Measurements from ENCODE around the gene TBXA2R. TPM values are rescaled to one million over a fixed set of nuclear protein-coding genes. Genes with fewer than 3 reads are reported as not detected.

TBXA2R gene
- total RNA-seq, 4 donors from 2014 or later = 0.32 to 0.85 (median 0.41) TPM

DNA sequence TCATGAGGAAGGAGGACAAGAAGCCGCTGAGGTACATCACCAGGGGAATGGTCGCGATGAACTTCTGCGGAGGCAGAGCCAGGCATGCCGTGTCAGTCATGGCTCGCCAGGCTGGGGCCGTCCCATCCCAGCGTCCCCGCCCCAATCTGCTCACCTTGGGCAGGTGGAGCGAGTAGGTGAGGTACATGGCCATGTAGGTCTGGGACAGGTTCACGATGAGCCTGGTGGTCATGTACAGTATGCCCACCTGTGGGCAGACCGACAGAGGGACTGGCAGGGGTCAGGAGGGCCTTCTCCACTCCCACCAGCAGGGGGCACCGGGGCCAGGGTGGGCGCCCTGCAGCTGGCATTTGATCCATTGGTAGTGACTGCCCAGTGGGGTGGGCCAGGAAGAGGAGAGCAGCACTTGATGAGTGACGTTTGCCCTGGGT is 59.4 kb downstream of the TBXA2R start:
- no peaks in the 10 kb centered on the region for H3K27me3 ChIP-seq
- WGBS = 74% methylated on average over 12 of the region's 15 CpGs
- TF ChIP-seq, protein P1, sequence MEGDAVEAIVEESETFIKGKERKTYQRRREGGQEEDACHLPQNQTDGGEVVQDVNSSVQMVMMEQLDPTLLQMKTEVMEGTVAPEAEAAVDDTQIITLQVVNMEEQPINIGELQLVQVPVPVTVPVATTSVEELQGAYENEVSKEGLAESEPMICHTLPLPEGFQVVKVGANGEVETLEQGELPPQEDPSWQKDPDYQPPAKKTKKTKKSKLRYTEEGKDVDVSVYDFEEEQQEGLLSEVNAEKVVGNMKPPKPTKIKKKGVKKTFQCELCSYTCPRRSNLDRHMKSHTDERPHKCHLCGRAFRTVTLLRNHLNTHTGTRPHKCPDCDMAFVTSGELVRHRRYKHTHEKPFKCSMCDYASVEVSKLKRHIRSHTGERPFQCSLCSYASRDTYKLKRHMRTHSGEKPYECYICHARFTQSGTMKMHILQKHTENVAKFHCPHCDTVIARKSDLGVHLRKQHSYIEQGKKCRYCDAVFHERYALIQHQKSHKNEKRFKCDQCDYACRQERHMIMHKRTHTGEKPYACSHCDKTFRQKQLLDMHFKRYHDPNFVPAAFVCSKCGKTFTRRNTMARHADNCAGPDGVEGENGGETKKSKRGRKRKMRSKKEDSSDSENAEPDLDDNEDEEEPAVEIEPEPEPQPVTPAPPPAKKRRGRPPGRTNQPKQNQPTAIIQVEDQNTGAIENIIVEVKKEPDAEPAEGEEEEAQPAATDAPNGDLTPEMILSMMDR (IDR thresholded peaks at IDR 0.05) = peak in 1 of 2 donors; percentile 43
- no peak for TF ChIP-seq POLR2AphosphoS5 (IDR thresholded peaks at IDR 0.05)
- H3K27ac ChIP-seq = no peak overlapping the region
- peaks cover 16% of the 10 kb centered on the region for H3K36me3 ChIP-seq
- H3K9me3 ChIP-seq = no peaks in the 10 kb centered on the region
- DNase-seq (ENCODE audit: low spot score in 2 of 2) = no peak
- H3K4me1 ChIP-seq = peaks cover 12% of the 10 kb centered on the region
- H3K4me3 ChIP-seq = no peak overlapping the region

DNA sequence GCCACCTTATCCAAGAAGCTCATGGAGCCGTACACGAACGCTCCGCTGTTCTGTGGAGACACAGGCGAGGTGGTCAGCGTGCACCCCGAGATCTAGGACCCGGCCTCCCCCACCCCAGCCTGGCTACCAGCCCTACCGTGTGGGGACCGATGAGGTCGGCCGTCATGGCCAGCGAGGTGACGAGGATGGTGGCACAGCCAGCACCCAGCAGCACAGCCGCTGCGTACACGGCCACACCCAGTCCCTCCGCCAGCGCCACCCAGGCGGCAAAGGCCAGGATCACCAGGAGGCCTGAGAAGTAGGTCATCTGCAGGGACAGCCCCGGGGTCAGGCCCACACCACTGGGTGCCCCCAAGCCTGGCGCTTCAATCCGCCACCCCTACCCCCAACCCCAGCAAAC is 60.6 kb downstream of the TBXA2R start:
- WGBS = 72% methylated on average over 14 of the region's 23 CpGs
- H3K9me3 ChIP-seq = no peaks in the 10 kb centered on the region
- no peak for DNase-seq (ENCODE audit: low spot score in 2 of 2)
- no peak for TF ChIP-seq POLR2AphosphoS5 (IDR thresholded peaks at IDR 0.05)
- TF ChIP-seq, protein P1 (IDR thresholded peaks at IDR 0.05) = no peak
- no peak for TF ChIP-seq POLR2A (IDR thresholded peaks at IDR 0.05)
- no peak for TF ChIP-seq EP300 (IDR thresholded peaks at IDR 0.05)
- no peak overlapping the region for H3K27ac ChIP-seq
- no peaks in the 10 kb centered on the region for H3K27me3 ChIP-seq
- H3K4me1 ChIP-seq = peaks cover 12% of the 10 kb centered on the region
- H3K36me3 ChIP-seq = peaks cover 16% of the 10 kb centered on the region
- H3K4me3 ChIP-seq = no peak overlapping the region

DNA sequence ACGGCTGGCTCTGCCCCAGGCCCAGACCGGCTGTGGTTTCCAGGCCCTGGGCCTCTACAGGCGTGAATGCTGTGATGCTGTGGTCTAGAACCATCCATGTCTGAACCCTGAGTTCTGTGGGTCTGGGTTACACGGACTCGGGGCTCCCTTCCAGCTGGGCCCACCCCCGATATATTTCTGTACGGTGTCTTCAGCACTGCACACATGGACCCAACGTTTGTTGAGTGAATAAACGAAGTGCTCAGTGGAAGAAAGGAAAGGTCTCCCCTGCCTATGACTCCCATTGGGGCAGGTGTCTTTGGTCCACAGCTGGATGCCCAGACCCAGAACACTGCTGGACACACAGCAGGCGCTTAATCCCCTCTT is 61.0 kb downstream of the TBXA2R start:
- H3K36me3 ChIP-seq = peaks cover 16% of the 10 kb centered on the region
- TF ChIP-seq EP300 (IDR thresholded peaks at IDR 0.05) (no peak), POLR2AphosphoS5 (IDR thresholded peaks at IDR 0.05) (no peak), POLR2A (IDR thresholded peaks at IDR 0.05) (no peak)
- TF ChIP-seq, protein P1 (IDR thresholded peaks at IDR 0.05) = no peak
- DNase-seq (ENCODE audit: low spot score in 2 of 2) = no peak
- no peaks in the 10 kb centered on the region for H3K9me3 ChIP-seq
- H3K27ac ChIP-seq = no peak overlapping the region
- no peaks in the 10 kb centered on the region for H3K27me3 ChIP-seq
- peaks cover 12% of the 10 kb centered on the region for H3K4me1 ChIP-seq
- WGBS = 78% methylated on average over 9 of the region's 10 CpGs
- no peak overlapping the region for H3K4me3 ChIP-seq

DNA sequence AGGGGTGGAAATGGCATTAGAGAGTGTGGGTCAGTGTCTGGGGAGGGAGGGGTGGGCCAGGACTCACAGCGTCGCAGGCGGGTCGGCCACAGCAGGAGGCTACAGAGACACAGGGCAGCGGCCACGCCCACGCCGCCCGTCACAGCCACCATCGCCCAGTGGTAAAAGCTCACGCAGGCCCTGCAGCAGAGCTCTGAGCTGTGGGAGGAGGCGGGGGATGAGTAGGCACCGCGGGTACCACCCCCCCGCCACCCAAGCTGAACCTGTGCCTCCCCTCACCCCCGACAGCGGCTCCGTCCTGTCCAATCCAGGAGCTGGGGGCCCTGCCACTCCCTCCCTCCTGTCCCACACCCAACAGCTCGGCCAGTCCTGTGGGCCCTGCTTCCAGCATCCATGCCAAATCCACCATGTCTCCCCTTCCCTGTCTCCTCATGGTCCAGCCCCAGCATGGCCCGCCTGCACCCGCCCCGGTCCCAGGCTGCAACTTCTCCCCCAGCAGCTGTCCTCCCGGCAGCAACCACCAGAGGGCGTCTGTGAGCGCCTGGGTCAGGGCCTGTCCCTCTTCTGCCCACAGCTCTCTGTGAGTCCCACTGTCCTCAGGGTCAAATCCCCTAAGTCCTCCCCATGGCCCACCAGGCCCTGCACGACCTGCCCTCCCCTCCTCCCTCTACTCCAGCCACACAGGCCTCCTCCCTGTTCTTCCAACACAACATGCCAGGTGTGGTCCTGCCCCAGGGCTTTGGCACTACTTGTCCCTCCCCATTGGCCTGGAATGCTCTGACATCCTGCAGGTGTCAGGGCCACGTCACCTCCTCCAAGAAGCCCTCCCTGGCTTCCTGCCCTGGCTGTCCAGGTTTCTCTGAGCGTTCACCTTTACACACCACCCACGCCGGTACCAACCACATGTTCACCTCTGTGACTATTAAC is 61.7 kb downstream of the TBXA2R start:
- TF ChIP-seq, protein P1 (IDR thresholded peaks at IDR 0.05) = peak; percentile 63 to 95
- TF ChIP-seq POLR2A (IDR thresholded peaks at IDR 0.05) = no peak
- H3K9me3 ChIP-seq = no peaks in the 10 kb centered on the region
- peaks cover 16% of the 10 kb centered on the region for H3K36me3 ChIP-seq
- no peak overlapping the region for H3K27ac ChIP-seq
- H3K27me3 ChIP-seq = no peaks in the 10 kb centered on the region
- H3K4me3 ChIP-seq = no peak overlapping the region
- DNase-seq (ENCODE audit: low spot score in 2 of 2) = no peak
- H3K4me1 ChIP-seq = peaks cover 12% of the 10 kb centered on the region
- WGBS = 52% methylated on average over 19 of the region's 30 CpGs

Other genes starting within 250 kb of the TBXA2R start
- 100 to 1,000 TPM; 135 to 234 (median 194) TPM for gene NFIC, start 240.3 kb downstream of the TBXA2R start, total RNA-seq
- 1 to 10 TPM in 1 of 4 donors, not detected in 3; 2.1 TPM for gene SMIM24, start 126.3 kb downstream of the TBXA2R start, total RNA-seq
- gene SMIM44, start 123.4 kb downstream of the TBXA2R start, total RNA-seq = not detected
- 10 to 100 TPM; 10.9 to 21.7 (median 17.9) TPM for gene DOHH, start 106.2 kb downstream of the TBXA2R start, total RNA-seq
- gene FZR1, start 100.6 kb downstream of the TBXA2R start, total RNA-seq = 10 to 100 TPM; 45.1 to 51.1 (median 47.9) TPM
- gene TEKTIP1, start 67.7 kb downstream of the TBXA2R start, total RNA-seq = 1 to 10 TPM in 2 of 4 donors, not detected in 2; 2.4 to 5.2 TPM
- 100 to 1,000 TPM in 2 of 4 donors, 10 to 100 TPM in 2; 60.4 to 206 (median 119) TPM for gene MFSD12, start 49.3 kb downstream of the TBXA2R start, total RNA-seq
- 100 to 1,000 TPM in 3 of 4 donors, 10 to 100 TPM in 1; 87.9 to 135 (median 118) TPM for gene HMG20B, start 33.9 kb downstream of the TBXA2R start, total RNA-seq
- under 1 TPM; 0.19 to 0.89 (median 0.37) TPM for gene GIPC3, start 21.4 kb downstream of the TBXA2R start, total RNA-seq
- gene CACTIN, start 19.9 kb upstream of the TBXA2R start, total RNA-seq = 10 to 100 TPM; 22.6 to 29.9 (median 27.9) TPM
- gene PIP5K1C, start 93.6 kb upstream of the TBXA2R start, total RNA-seq = 10 to 100 TPM; 16.5 to 25.7 (median 20.8) TPM
- gene TJP3, start 101.5 kb upstream of the TBXA2R start, total RNA-seq = 10 to 100 TPM; 11.4 to 28.1 (median 20.1) TPM
- gene APBA3, start 154.8 kb upstream of the TBXA2R start, total RNA-seq = 10 to 100 TPM; 19.8 to 55.0 (median 25.8) TPM
- 10 to 100 TPM; 41.5 to 92.6 (median 63.7) TPM for gene MRPL54, start 155.8 kb upstream of the TBXA2R start, total RNA-seq
- gene RAX2, start 165.4 kb upstream of the TBXA2R start, total RNA-seq = not detected
- 1 to 10 TPM in 3 of 4 donors, under 1 TPM in 1; 0.57 to 5.4 (median 2.0) TPM for gene MATK, start 179.5 kb upstream of the TBXA2R start, total RNA-seq

All from suprapubic skin (tissue), 4 donors.